GM12874 (cell line): ENCODE results near the gene STRN.
A peak's percentile ranks its signal among the peaks of the same experiment; 100 is the strongest.

ENCODE experiments used
- TF ChIP-seq, protein P1 (sequence below): IDR thresholded peaks from 2 replicates; pipeline ENCODE4 v1.5.1; 2011; ENCODE audit warnings: low read depth, mild to moderate bottlenecking, control low read depth, low read length, moderate library complexity; ENCODE audit not compliant: insufficient read depth

Gene STRN, protein sequence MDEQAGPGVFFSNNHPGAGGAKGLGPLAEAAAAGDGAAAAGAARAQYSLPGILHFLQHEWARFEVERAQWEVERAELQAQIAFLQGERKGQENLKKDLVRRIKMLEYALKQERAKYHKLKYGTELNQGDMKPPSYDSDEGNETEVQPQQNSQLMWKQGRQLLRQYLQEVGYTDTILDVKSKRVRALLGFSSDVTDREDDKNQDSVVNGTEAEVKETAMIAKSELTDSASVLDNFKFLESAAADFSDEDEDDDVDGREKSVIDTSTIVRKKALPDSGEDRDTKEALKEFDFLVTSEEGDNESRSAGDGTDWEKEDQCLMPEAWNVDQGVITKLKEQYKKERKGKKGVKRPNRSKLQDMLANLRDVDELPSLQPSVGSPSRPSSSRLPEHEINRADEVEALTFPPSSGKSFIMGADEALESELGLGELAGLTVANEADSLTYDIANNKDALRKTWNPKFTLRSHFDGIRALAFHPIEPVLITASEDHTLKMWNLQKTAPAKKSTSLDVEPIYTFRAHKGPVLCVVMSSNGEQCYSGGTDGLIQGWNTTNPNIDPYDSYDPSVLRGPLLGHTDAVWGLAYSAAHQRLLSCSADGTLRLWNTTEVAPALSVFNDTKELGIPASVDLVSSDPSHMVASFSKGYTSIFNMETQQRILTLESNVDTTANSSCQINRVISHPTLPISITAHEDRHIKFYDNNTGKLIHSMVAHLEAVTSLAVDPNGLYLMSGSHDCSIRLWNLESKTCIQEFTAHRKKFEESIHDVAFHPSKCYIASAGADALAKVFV

DNA sequence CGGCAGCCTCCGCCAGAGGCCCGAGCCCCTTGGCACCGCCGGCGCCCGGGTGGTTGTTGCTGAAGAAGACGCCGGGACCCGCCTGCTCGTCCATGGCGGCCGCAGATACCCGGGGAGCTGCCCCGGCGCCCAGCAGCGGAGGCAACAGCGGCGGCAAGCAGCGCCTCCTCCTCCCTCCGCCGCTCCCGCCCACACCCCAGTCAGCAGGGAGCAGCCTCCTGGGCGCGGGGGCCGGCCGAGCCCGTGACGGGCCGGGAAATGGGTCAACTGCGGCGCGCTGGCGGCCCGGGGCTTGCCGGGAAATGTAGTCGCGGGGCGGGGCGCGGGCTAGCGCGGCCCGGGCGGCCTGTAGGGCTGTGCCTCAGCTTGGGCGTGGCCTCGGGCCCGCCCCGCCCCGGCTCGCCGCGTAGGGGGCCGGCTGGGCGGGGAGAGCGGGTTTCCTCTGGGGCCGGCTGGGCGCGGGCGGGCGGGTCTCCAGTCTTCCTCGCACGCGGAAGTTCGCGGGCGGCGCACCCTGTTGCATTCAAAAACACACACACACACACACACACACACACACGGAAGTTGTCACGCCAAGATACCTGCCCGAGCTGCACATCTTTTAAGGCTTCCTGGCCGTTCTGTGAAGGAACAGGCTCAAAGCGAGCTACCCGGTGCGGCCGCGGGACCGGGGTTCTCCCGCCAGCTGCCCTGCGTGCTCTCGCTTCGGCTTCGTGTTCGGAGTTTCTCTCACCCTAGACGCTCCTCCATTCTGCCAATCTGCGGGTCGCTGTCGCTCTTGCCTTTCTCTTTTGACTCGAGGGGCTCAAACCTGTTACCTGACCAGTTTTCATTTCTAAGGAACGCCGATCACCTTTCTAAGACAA, at the start of gene STRN:
Gene STRN (minus strand): TSS at position 167 of the 866 bp plus-strand sequence. CDS start 73 bp downstream, at position 94.
- TF ChIP-seq, protein P1, sequence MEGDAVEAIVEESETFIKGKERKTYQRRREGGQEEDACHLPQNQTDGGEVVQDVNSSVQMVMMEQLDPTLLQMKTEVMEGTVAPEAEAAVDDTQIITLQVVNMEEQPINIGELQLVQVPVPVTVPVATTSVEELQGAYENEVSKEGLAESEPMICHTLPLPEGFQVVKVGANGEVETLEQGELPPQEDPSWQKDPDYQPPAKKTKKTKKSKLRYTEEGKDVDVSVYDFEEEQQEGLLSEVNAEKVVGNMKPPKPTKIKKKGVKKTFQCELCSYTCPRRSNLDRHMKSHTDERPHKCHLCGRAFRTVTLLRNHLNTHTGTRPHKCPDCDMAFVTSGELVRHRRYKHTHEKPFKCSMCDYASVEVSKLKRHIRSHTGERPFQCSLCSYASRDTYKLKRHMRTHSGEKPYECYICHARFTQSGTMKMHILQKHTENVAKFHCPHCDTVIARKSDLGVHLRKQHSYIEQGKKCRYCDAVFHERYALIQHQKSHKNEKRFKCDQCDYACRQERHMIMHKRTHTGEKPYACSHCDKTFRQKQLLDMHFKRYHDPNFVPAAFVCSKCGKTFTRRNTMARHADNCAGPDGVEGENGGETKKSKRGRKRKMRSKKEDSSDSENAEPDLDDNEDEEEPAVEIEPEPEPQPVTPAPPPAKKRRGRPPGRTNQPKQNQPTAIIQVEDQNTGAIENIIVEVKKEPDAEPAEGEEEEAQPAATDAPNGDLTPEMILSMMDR: no peak

- TF ChIP-seq, protein P1: no peak
These were observed 46.9 kb upstream of the STRN start for GRCh38 chr2:37013315-37013641.

GRCh38 chr2:37011130-37011529, 44.8 kb upstream of the STRN start:
- TF ChIP-seq, protein P1: no peak

GRCh38 chr2:37005118-37005868, 39.0 kb upstream of the STRN start:
- TF ChIP-seq, protein P1: peak; percentile 49

- TF ChIP-seq, protein P1: no peak
These were observed 34.7 kb upstream of the STRN start for GRCh38 chr2:37000988-37001556.

- TF ChIP-seq, protein P1: no peak
These were observed 34.0 kb upstream of the STRN start for GRCh38 chr2:37000318-37000717.
